H9 (cell line): ENCODE measurements around the gene RNF145. TPM values are rescaled to one million over a fixed set of nuclear protein-coding genes. Genes with fewer than 3 reads are reported as not detected.

Experiments
- DNase-seq: peaks from one replicate; pipeline ENCODE4 v3.0.0-alpha.2; 2017
- H2AFZ ChIP-seq: one replicate; pipeline ENCODE4 v1.6.1; 2013; ENCODE audit warnings: mild to moderate bottlenecking, low read length, control low read depth, moderate library complexity
- H2AK5ac ChIP-seq: 2 replicates; pipeline ENCODE4 v1.6.1; 2013; ENCODE audit warnings: low read length, control low read depth, mixed read lengths; ENCODE audit not compliant: insufficient read length
- H2BK120ac ChIP-seq: one replicate; pipeline ENCODE4 v1.6.1; 2013; ENCODE audit warnings: low read depth, mild to moderate bottlenecking, low read length, control low read depth, inconsistent platforms; ENCODE audit not compliant: poor library complexity, severe bottlenecking
- H2BK12ac ChIP-seq: 2 replicates; pipeline ENCODE4 v1.6.1; 2013; ENCODE audit warnings: low read length, control low read depth, mixed read lengths, low read depth; ENCODE audit not compliant: insufficient read length
- H2BK15ac ChIP-seq: 2 replicates; pipeline ENCODE4 v1.6.1; 2013; ENCODE audit warnings: low read depth, low read length, control low read depth
- H2BK20ac ChIP-seq: one replicate; pipeline ENCODE4 v1.6.1; 2013; ENCODE audit warnings: low read depth, mild to moderate bottlenecking, low read length, control low read depth, inconsistent platforms; ENCODE audit not compliant: poor library complexity, severe bottlenecking
- H2BK5ac ChIP-seq: 2 replicates; pipeline ENCODE4 v1.6.1; 2013; ENCODE audit warnings: low read length, control low read depth, mixed read lengths; ENCODE audit not compliant: insufficient read length
- H3K14ac ChIP-seq: 2 replicates; pipeline ENCODE4 v1.6.1; 2013; ENCODE audit warnings: low read length, control low read depth; ENCODE audit not compliant: insufficient read depth
- H3K18ac ChIP-seq: 2 replicates; pipeline ENCODE4 v1.6.1; 2013; ENCODE audit warnings: low read depth, mild to moderate bottlenecking, mixed read lengths, low read length, control low read depth; ENCODE audit not compliant: insufficient read length
- H3K23ac ChIP-seq: 2 replicates; pipeline ENCODE4 v1.6.1; 2013; ENCODE audit warnings: low read length, control low read depth, mixed read lengths, low read depth; ENCODE audit not compliant: insufficient read length
- H3K23me2 ChIP-seq: 2 replicates; pipeline ENCODE4 v1.6.1; 2013; ENCODE audit warnings: low read depth, mild to moderate bottlenecking, mixed read lengths, low read length, control low read depth; ENCODE audit not compliant: insufficient read length, poor library complexity, severe bottlenecking
- H3K27ac ChIP-seq: 2 replicates; pipeline ENCODE4 v1.5.1; 2013; ENCODE audit warnings: low read length, control low read depth, mixed read lengths, low read depth; ENCODE audit not compliant: insufficient read length
- H3K27me3 ChIP-seq: 2 replicates; pipeline ENCODE4 v1.6.1; 2013; ENCODE audit warnings: low read length, control low read depth, inconsistent platforms; ENCODE audit not compliant: insufficient read depth
- H3K4ac ChIP-seq: 2 replicates; pipeline ENCODE4 v1.6.1; 2013; ENCODE audit warnings: low read depth, mild to moderate bottlenecking, control low read depth, inconsistent platforms, low read length, moderate library complexity
- H3K4me1 ChIP-seq: 2 replicates; pipeline ENCODE4 v1.6.1; 2013; ENCODE audit warnings: low read length, control low read depth, inconsistent platforms; ENCODE audit not compliant: insufficient read depth
- H3K4me2 ChIP-seq: 2 replicates; pipeline ENCODE4 v1.6.1; 2013; ENCODE audit warnings: low read length, control low read depth, mixed read lengths; ENCODE audit not compliant: insufficient read length, insufficient read depth
- H3K56ac ChIP-seq: 2 replicates; pipeline ENCODE4 v1.6.1; 2013; ENCODE audit warnings: low read depth, mild to moderate bottlenecking, mixed read lengths, low read length, control low read depth; ENCODE audit not compliant: insufficient read length
- H3K79me1 ChIP-seq: 2 replicates; pipeline ENCODE4 v1.6.1; 2013; ENCODE audit warnings: low read depth, mild to moderate bottlenecking, moderate library complexity, low read length, control low read depth, inconsistent platforms; ENCODE audit not compliant: insufficient read depth, poor library complexity, severe bottlenecking
- H3K79me2 ChIP-seq: 2 replicates; pipeline ENCODE4 v1.6.1; 2013; ENCODE audit warnings: low read length, control low read depth, inconsistent platforms; ENCODE audit not compliant: insufficient read depth
- H3K9ac ChIP-seq: 2 replicates; pipeline ENCODE4 v1.6.1; 2013; ENCODE audit warnings: low read length, control low read depth, mixed read lengths; ENCODE audit not compliant: insufficient read length; ENCODE audit errors: extremely low read depth
- H3K9me3 ChIP-seq: one replicate; pipeline ENCODE4 v1.6.1; 2013; ENCODE audit warnings: low read depth, low read length, inconsistent platforms; ENCODE audit not compliant: control insufficient read depth
- H3T11ph ChIP-seq: one replicate; pipeline ENCODE4 v1.6.1; 2013; ENCODE audit warnings: mild to moderate bottlenecking, low read length, control low read depth, inconsistent platforms
- H4K20me1 ChIP-seq: one replicate; pipeline ENCODE4 v1.6.1; 2013; ENCODE audit not compliant: control insufficient read depth, insufficient read length, insufficient read depth
- H4K5ac ChIP-seq: 2 replicates; pipeline ENCODE4 v1.6.1; 2013; ENCODE audit warnings: low read depth, mild to moderate bottlenecking, mixed read lengths, low read length, control low read depth; ENCODE audit not compliant: insufficient read length
- H4K8ac ChIP-seq: replicated peaks from 2 replicates; pipeline ENCODE4 v1.6.1; 2013; ENCODE audit warnings: low read length, control low read depth, mixed read lengths, low read depth; ENCODE audit not compliant: insufficient read length
- H4K91ac ChIP-seq: 2 replicates; pipeline ENCODE4 v1.6.1; 2013; ENCODE audit warnings: low read depth, mild to moderate bottlenecking, moderate library complexity, mixed read lengths, low read length, control low read depth; ENCODE audit not compliant: insufficient read length
- H3K27ac Mint-ChIP-seq, 3 experiments: 2 replicates in 2 of 3; 3 replicates in 1 of 3; pipeline ENCODE4 v1.8.0; 2020 to 2021; ENCODE audit warnings: mixed read lengths in 3 of 3, mild to moderate bottlenecking in 1 of 3, moderate library complexity in 1 of 3
- H3K27me3 Mint-ChIP-seq: 2 replicates; pipeline ENCODE4 v1.8.0; 2021; ENCODE audit warnings: low read depth, mild to moderate bottlenecking, moderate library complexity, mixed read lengths
- H3K36me3 Mint-ChIP-seq, 3 experiments: 2 replicates in 2 of 3; 3 replicates in 1 of 3; pipeline ENCODE4 v1.8.0; 2020 to 2021; ENCODE audit warnings: low read depth in 3 of 3, mixed read lengths in 3 of 3; ENCODE audit not compliant: insufficient read depth in 1 of 3
- H3K4me1 Mint-ChIP-seq, 2 experiments: 2 replicates each; pipeline ENCODE4 v1.8.0; 2020; ENCODE audit warnings: mixed read lengths in 2 of 2
- H3K4me3 Mint-ChIP-seq, 2 experiments: 2 replicates in 1 of 2; 3 replicates in 1 of 2; pipeline ENCODE4 v1.8.0; 2020 to 2021; ENCODE audit warnings: mild to moderate bottlenecking in 2 of 2, mixed read lengths in 2 of 2, moderate library complexity in 1 of 2
- H3K9me3 Mint-ChIP-seq, 2 experiments: 2 replicates in 1 of 2; 3 replicates in 1 of 2; pipeline ENCODE4 v1.8.0; 2020; ENCODE audit warnings: mild to moderate bottlenecking in 2 of 2, mixed read lengths in 2 of 2, moderate library complexity in 1 of 2
- WGBS: extraction: QIAGEN DNeasy Blood & Tissue Kit; methylation state at CpG from one replicate; pipeline ENCODE4 v1.1.7; 2013; ENCODE audit warnings: missing lambda C conversion rate, low lambda C conversion rate, mixed read lengths; ENCODE audit not compliant: insufficient read length; ENCODE audit errors: extremely low coverage; 5-methylcytosine and 5-hydroxymethylcytosine counted together
- total RNA-seq: library from RNA; stranded (reverse); gene quantifications from 2 replicates; pipeline ENCODE4 v1.2.1, GENCODE V29; 2021
- TF ChIP-seq, protein P1 (sequence below): fragments of 200-600 bp; sonication (generic); conservative IDR thresholded peaks from 3 replicates; pipeline ENCODE4 v1.8.0; 2021; ENCODE audit warnings: antibody characterized with exemption, mild to moderate bottlenecking

Gene RNF145
- total RNA-seq, 1 experiment from 2014 or later: 59.1 TPM

DNA sequence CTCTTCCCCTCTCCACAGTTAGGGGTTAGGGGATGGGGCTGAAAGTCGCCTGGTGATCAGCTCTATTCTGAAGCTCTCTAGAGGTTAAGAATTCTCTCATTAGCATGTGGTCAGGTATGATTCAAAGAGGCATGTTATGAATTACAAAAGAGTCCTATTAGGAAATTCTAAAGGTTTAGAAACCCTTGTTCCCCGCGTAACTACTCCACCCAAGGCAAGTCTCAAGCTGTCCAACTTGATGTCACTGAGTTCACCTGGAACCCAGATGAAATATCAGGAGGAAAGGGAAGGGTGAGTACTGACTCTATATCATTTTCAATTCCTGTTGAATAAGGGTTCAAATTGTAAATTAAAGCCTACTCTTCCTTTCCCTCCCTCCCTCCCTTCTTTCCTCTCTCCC is 18.1 kb upstream of the RNF145 start:
- Histone ChIP-seq H2AK5ac (no peak overlapping the region), H3K14ac (no peak overlapping the region), H3T11ph (no peak overlapping the region), H3K4me2 (no peak overlapping the region), H2BK15ac (no peak overlapping the region), H4K20me1 (no peaks in the 10 kb centered on the region), H4K8ac (no peak overlapping the region), H3K23me2 (no peaks in the 10 kb centered on the region), H2AFZ (no peak overlapping the region), H3K27ac (no peak overlapping the region), H3K4ac (no peak overlapping the region), H3K4me1 (no peaks in the 10 kb centered on the region), H4K91ac (no peak overlapping the region), H3K56ac (no peak overlapping the region), H3K23ac (no peak overlapping the region), H3K79me2 (no peaks in the 10 kb centered on the region), H2BK120ac (no peak overlapping the region), H2BK5ac (no peak overlapping the region), H2BK12ac (no peak overlapping the region), H3K18ac (no peak overlapping the region), H4K5ac (no peak overlapping the region), H3K9ac (no peak overlapping the region), H2BK20ac (no peak overlapping the region), H3K79me1 (no peaks in the 10 kb centered on the region), H3K27me3 (peaks cover 38% of the 10 kb centered on the region; the same call in 1 of the 2 replicates), H3K9me3 (no peaks in the 10 kb centered on the region)
- Mint-ChIP-seq H3K9me3 (peaks cover 0 to 3% of the 10 kb centered on the region in 2 experiments; a peak in 2 of 5 replicates), H3K4me3 (no peak overlapping the region), H3K4me1 (peaks cover 14 to 17% of the 10 kb centered on the region in 2 experiments), H3K27me3 (peaks cover 97% of the 10 kb centered on the region), H3K27ac (no peak overlapping the region), H3K36me3 (no peaks in the 10 kb centered on the region; a peak in 1 of 7 replicates)
- TF ChIP-seq, protein P1, sequence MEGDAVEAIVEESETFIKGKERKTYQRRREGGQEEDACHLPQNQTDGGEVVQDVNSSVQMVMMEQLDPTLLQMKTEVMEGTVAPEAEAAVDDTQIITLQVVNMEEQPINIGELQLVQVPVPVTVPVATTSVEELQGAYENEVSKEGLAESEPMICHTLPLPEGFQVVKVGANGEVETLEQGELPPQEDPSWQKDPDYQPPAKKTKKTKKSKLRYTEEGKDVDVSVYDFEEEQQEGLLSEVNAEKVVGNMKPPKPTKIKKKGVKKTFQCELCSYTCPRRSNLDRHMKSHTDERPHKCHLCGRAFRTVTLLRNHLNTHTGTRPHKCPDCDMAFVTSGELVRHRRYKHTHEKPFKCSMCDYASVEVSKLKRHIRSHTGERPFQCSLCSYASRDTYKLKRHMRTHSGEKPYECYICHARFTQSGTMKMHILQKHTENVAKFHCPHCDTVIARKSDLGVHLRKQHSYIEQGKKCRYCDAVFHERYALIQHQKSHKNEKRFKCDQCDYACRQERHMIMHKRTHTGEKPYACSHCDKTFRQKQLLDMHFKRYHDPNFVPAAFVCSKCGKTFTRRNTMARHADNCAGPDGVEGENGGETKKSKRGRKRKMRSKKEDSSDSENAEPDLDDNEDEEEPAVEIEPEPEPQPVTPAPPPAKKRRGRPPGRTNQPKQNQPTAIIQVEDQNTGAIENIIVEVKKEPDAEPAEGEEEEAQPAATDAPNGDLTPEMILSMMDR: no peak
- DNase-seq: no peak
- WGBS: no CpG with 5 or more reads among the region's 3 CpGs
